HCT116 (cell line): ENCODE measurements around the gene ARID5B. TPM values are rescaled to one million over a fixed set of nuclear protein-coding genes. Genes with fewer than 3 reads are reported as not detected.

ENCODE experiments used
- ATAC-seq: fragments of 200-7000 bp; cut with Tn5 transposase; 2 replicates; pipeline ENCODE4 v1.9.1; 2020; ENCODE audit warnings: mild to moderate bottlenecking, moderate library complexity
- BruUV-seq: library from RNA; stranded (reverse); fragments of 400-500 nt; replicated peaks from 2 replicates; lab custom pipeline; 2021; lab: Mats Ljungman, UMichigan
- CTCF ChIA-PET: fragments of 300-600 bp; sonication (Branson Sonifier 250); formaldehyde crosslinking; loops from one replicate; lab custom pipeline; 2021; ENCODE audit warnings: antibody characterized with exemption; lab: Charles Lee
- POLR2A ChIA-PET: fragments of 300-600, 350-600 bp; sonication (Branson Sonifier 250); formaldehyde crosslinking; loops from one replicate; lab custom pipeline; 2021; ENCODE audit warnings: antibody characterized with exemption; lab: Charles Lee
- RAD21 ChIA-PET, 2 experiments: fragments of 300-600 bp; sonication (Branson Sonifier 250); formaldehyde crosslinking; loops; one replicate each; lab custom pipeline; 2023; ENCODE audit warnings: low total read pairs in 2 of 2; ENCODE audit not compliant: uncharacterized antibody in 2 of 2, unreplicated experiment in 2 of 2, low non-redundant PET in 1 of 2; lab: Charles Lee
- DNase-seq: peaks from one replicate; pipeline ENCODE4 v3.0.0-alpha.2; 2010; ENCODE audit warnings: low read depth, low spot score
- H2AFZ ChIP-seq: fragments of 200-600 bp; shearing (Covaris generic), sonication (generic); 2 replicates; pipeline ENCODE4 v1.6.1; 2017; ENCODE audit warnings: low read depth, mixed run types, mixed read lengths, antibody characterized with exemption, low read length; ENCODE audit not compliant: poor library complexity, severe bottlenecking
- H3K27ac ChIP-seq: 2 replicates; pipeline ENCODE4 v1.5.1; 2012; ENCODE audit warnings: low read depth, low read length
- H3K27me3 ChIP-seq: fragments of 200-600 bp; sonication (generic); 2 replicates; pipeline ENCODE4 v1.6.1; 2016; ENCODE audit warnings: mixed run types, low read length, mixed read lengths; ENCODE audit not compliant: insufficient read depth
- H3K36me3 ChIP-seq, 2 experiments: fragments of 200-500 bp in 1 of 2; fragments of 200-600 bp in 1 of 2; sonication (Bioruptor generic) in 1 of 2; sonication (generic) in 1 of 2; 2 replicates each; pipeline versions ENCODE4 v1.5.1 to v1.6.1; 2014 to 2016; ENCODE audit warnings: low read length in 2 of 2, inconsistent platforms in 1 of 2, mixed read lengths in 1 of 2, mixed run types in 1 of 2; ENCODE audit not compliant: insufficient read depth in 2 of 2, control insufficient read depth in 1 of 2
- H3K4me1 ChIP-seq, 2 experiments: fragments of 200-600 bp in 1 of 2; sonication (generic) in 1 of 2; 2 replicates each; pipeline versions ENCODE4 v1.5.1 to v1.6.1; 2012 to 2017; ENCODE audit warnings: low read length in 2 of 2, inconsistent platforms in 1 of 2, mild to moderate bottlenecking in 1 of 2, mixed read lengths in 1 of 2, mixed run types in 1 of 2, moderate library complexity in 1 of 2; ENCODE audit not compliant: insufficient read depth in 2 of 2, control insufficient read depth in 1 of 2
- H3K4me2 ChIP-seq: fragments of 200-600 bp; sonication (generic); 2 replicates; pipeline ENCODE4 v1.6.1; 2017; ENCODE audit warnings: mixed run types, low read length, mixed read lengths
- H3K4me3 ChIP-seq, 2 experiments: fragments of 200-600 bp in 1 of 2; sonication (generic) in 1 of 2; replicated peaks in 1 of 2; 2 replicates each; pipeline ENCODE4 v1.5.1; 2011 to 2016; ENCODE audit warnings: low read length in 2 of 2, control low read depth in 1 of 2, low read depth in 1 of 2, mild to moderate bottlenecking in 1 of 2, mixed read lengths in 1 of 2, mixed run types in 1 of 2
- H3K79me2 ChIP-seq: fragments of 200-600 bp; sonication (generic); 2 replicates; pipeline ENCODE4 v1.6.1; 2017; ENCODE audit warnings: mild to moderate bottlenecking, mixed run types, low read length, moderate library complexity, mixed read lengths; ENCODE audit not compliant: insufficient read depth
- H3K9ac ChIP-seq: fragments of 200-600 bp; sonication (generic); 2 replicates; pipeline ENCODE4 v1.6.1; 2016; ENCODE audit warnings: low read length, mixed read lengths
- H3K9me2 ChIP-seq: fragments of 200-600 bp; sonication (generic), shearing (Covaris generic); 2 replicates; pipeline ENCODE4 v1.6.1; 2017; ENCODE audit warnings: mixed run types, mild to moderate bottlenecking, moderate library complexity; ENCODE audit not compliant: insufficient read depth
- H3K9me3 ChIP-seq, 2 experiments: fragments of 200-500 bp in 1 of 2; fragments of 200-600 bp in 1 of 2; sonication (Bioruptor generic) in 1 of 2; sonication (generic) in 1 of 2; 2 replicates each; pipeline ENCODE4 v1.6.1; 2014 to 2017; ENCODE audit warnings: low read length in 2 of 2, mixed read lengths in 2 of 2, inconsistent platforms in 1 of 2, low read depth in 1 of 2, mild to moderate bottlenecking in 1 of 2, mixed run types in 1 of 2, moderate library complexity in 1 of 2; ENCODE audit not compliant: control insufficient read depth in 1 of 2, insufficient read depth in 1 of 2
- H4K20me1 ChIP-seq: fragments of 200-600 bp; sonication (generic), shearing (Covaris generic); 2 replicates; pipeline ENCODE4 v1.6.1; 2017; ENCODE audit warnings: mixed run types, mild to moderate bottlenecking, moderate library complexity; ENCODE audit not compliant: insufficient read depth
- CEBPB ChIP-seq: IDR thresholded peaks from 2 replicates; pipeline ENCODE4 v1.6.1; 2012; ENCODE audit warnings: low read depth
- EGR1 ChIP-seq: IDR thresholded peaks from 2 replicates; pipeline ENCODE4 v1.6.1; 2012; ENCODE audit warnings: low read depth
- FOSL1 ChIP-seq: IDR thresholded peaks from 2 replicates; pipeline ENCODE4 v1.6.1; 2012; ENCODE audit warnings: low read depth
- POLR2A ChIP-seq: IDR thresholded peaks from 2 replicates; pipeline ENCODE4 v1.7.0; 2011; ENCODE audit warnings: borderline replicate concordance; ENCODE audit not compliant: insufficient read depth, insufficient read length; ENCODE audit errors: extremely low read depth
- RAD21 ChIP-seq: IDR thresholded peaks from 2 replicates; pipeline ENCODE4 v1.6.1; 2012; ENCODE audit warnings: low read depth, mild to moderate bottlenecking
- SRF ChIP-seq: IDR thresholded peaks from 2 replicates; pipeline ENCODE4 v1.6.1; 2012; ENCODE audit warnings: low read depth
- ZFX ChIP-seq: fragments of 450-650 bp; IDR thresholded peaks from 2 replicates; pipeline ENCODE4 v1.6.1; 2017
- ZNF274 ChIP-seq: fragments of 200-500 bp; sonication (Bioruptor generic); IDR thresholded peaks from 2 replicates; pipeline ENCODE4 v1.6.1; 2014; ENCODE audit warnings: mild to moderate bottlenecking, low read depth, low read length, inconsistent platforms
- intact Hi-C: fragments of 100-400 bp; cut with micrococcal nuclease; formaldehyde crosslinking; loops from 2 replicates; pipeline ENCODE4 v1.10.0; 2022
- total RNA-seq: library from RNA; stranded (reverse); gene quantifications from one replicate; pipeline ENCODE4 v1.2.1, GENCODE V29; 2021; ENCODE audit not compliant: unreplicated experiment
- TF ChIP-seq, protein P1 (sequence below): IDR thresholded peaks from 2 replicates; pipeline ENCODE4 v1.6.1; 2012

ARID5B gene
- total RNA-seq, 1 experiment from 2014 or later = 4.7 TPM

DNA sequence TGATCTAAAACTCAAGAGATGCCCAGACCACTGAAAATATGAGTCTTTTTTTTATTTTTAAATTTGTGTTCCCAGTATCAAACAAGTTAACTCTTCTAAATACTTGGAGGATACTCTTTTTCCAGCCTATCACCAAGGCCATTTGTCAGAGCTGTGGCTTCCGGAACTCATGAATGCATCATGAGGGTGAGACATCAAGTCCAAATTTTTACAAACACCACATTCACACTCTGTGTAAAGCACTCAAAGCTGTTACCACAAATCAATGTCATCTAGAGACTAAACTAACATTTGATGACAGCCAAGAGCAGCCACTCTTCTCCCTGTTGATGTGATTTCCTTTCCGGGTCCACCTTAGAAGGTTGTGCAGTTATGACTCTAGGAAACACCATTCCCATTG is 43.8 kb upstream of the ARID5B start:
- no TSS peak for BruUV-seq
- H4K20me1 ChIP-seq = no peaks in the 10 kb centered on the region
- no peaks in the 10 kb centered on the region for H3K27me3 ChIP-seq
- no peak overlapping the region for H3K4me2 ChIP-seq
- H3K36me3 ChIP-seq = no peaks in the 10 kb centered on the region
- no peak for ATAC-seq
- H3K4me1 ChIP-seq = no peaks in the 10 kb centered on the region
- intact Hi-C loops = no loop called here
- H3K27ac ChIP-seq = no peak overlapping the region
- no peaks in the 10 kb centered on the region for H3K9me2 ChIP-seq
- no peak overlapping the region for H2AFZ ChIP-seq
- CTCF ChIA-PET = no interaction called here
- H3K9ac ChIP-seq = no peak overlapping the region
- H3K4me3 ChIP-seq = no peak overlapping the region
- no peaks in the 10 kb centered on the region for H3K9me3 ChIP-seq
- DNase-seq = no peak
- POLR2A ChIA-PET = no interaction called here
- RAD21 ChIA-PET = no interaction called here
- no peaks in the 10 kb centered on the region for H3K79me2 ChIP-seq
- TF ChIP-seq RAD21 (no peak), EGR1 (no peak), ZFX (no peak), FOSL1 (no peak), POLR2A (no peak), ZNF274 (no peak)
- TF ChIP-seq, all 23 proteins: peak for 0

DNA sequence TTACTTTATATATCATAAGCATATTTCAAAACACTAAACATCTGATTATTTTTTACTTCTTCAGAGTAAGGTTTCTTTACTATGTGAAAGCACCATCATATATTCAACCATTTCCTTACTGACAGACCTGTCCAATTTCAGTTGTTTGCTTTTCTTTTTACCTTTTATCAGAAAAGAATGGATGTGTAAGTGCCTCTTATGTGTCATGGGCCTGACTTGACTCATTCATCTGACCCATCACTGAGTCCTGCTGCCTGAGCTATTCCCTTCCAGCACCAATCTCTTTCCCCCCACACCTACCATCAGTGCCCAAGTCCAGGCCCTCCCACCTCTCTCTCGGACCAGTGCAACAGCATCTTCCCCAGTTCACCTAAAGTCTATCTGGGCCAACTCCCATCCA is 41.7 kb upstream of the ARID5B start:
- TF ChIP-seq CEBPB (no peak), SRF (no peak), POLR2A (no peak), ZFX (no peak)
- TF ChIP-seq, protein P1, sequence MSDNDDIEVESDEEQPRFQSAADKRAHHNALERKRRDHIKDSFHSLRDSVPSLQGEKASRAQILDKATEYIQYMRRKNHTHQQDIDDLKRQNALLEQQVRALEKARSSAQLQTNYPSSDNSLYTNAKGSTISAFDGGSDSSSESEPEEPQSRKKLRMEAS = no peak
- TF ChIP-seq, all 23 proteins: peak for 0
- H3K79me2 ChIP-seq = no peaks in the 10 kb centered on the region
- no peaks in the 10 kb centered on the region for H3K9me3 ChIP-seq
- ATAC-seq (no peak), DNase-seq (no peak)
- H3K36me3 ChIP-seq = no peaks in the 10 kb centered on the region
- POLR2A ChIA-PET = no interaction called here
- no peak overlapping the region for H3K9ac ChIP-seq
- CTCF ChIA-PET = no interaction called here
- H3K27ac ChIP-seq = no peak overlapping the region
- no TSS peak for BruUV-seq
- no peak overlapping the region for H2AFZ ChIP-seq
- no peaks in the 10 kb centered on the region for H3K27me3 ChIP-seq
- no peak overlapping the region for H3K4me3 ChIP-seq
- RAD21 ChIA-PET = no interaction called here
- H3K4me1 ChIP-seq = no peaks in the 10 kb centered on the region
- H3K4me2 ChIP-seq = no peak overlapping the region
- intact Hi-C loops = no loop called here
- H4K20me1 ChIP-seq = no peaks in the 10 kb centered on the region
- H3K9me2 ChIP-seq = no peaks in the 10 kb centered on the region
